Sigmoid colon (tissue), 4 donors: ENCODE data around the gene CACNA1D.
"Not testable (repeated sequence)": the region's sequence is repeated elsewhere in the genome, so short reads cannot be mapped to it uniquely, and the experiment has no call there.

ENCODE experiments used
- CTCF ChIP-seq, 4 experiments: fragments of 450-650 bp in 3 of 4; fragments of 200-600 bp in 1 of 4; IDR thresholded peaks; one replicate each; pipeline ENCODE4 v1.5.1; 2016 to 2019; ENCODE audit warnings: antibody characterized with exemption in 4 of 4, mild to moderate bottlenecking in 3 of 4, moderate library complexity in 2 of 4
- EP300 ChIP-seq, 4 donors: sonication (generic); formaldehyde crosslinking; IDR thresholded peaks; one replicate each; pipeline ENCODE4 v1.6.1; 2017; ENCODE audit warnings: antibody characterized with exemption in 4 of 4
- POLR2AphosphoS5 ChIP-seq, 4 donors: sonication (generic); formaldehyde crosslinking; IDR thresholded peaks; one replicate each; pipeline ENCODE4 v1.6.1; 2017; ENCODE audit warnings: antibody characterized with exemption in 4 of 4

- not testable (repeated sequence) for TF ChIP-seq POLR2AphosphoS5, CTCF, EP300 (IDR thresholded peaks at IDR 0.05)
Measured at GRCh38 chr3:53477689-53478088, 16.7 kb upstream of the CACNA1D start.
